ENCODE data around the gene PPP2R3A. TPM values are rescaled to one million over a fixed set of nuclear protein-coding genes. Genes with fewer than 3 reads are reported as not detected.
"Not testable (repeated sequence)": the region's sequence is repeated elsewhere in the genome, so short reads cannot be mapped to it uniquely, and the experiment has no call there.

The PPP2R3A gene
- total RNA-seq, 5 donors from 2014 or later (not counting 1 experiment from before 2014, with no cell fraction given): 0.19 to 0.95 (median 0.30) TPM

DNA sequence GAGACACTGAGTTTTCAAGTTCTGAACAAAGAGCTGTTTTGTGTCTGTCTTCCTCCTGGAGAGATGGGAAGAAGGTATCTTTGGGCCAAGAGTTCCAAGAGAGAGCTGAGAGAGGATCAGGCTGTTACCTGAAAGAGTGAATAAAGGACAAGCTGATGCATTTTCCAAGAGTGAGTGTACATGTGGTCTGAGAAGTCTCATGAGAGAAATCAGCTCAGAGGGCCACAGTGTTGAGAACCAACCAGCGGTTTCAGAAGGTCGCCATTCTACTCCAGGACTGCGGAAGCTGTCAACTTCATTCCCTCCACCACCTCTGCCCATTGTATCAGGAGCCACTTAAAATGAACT lies 42.7 kb upstream of the PPP2R3A start:
- ChIA-PET POLR2A (no interaction called here), CTCF (interaction anchor here in 1 of 2 donors (0.6 kb wide), 1 partner anchor 18 kb away, joined by 3 read pairs; no protein-coding TSS in a partner anchor)
- ATAC-seq (replicated peaks in 1 of 4) (no peak), DNase-seq (no peak)
- no peaks in the 10 kb centered on the region for H3K4me1 ChIP-seq (ENCODE audit: control insufficient read depth in 1 of 2, extremely low read depth in 1 of 2, insufficient read depth in 2 of 2, low read length in 2 of 2)
- peaks cover 0 to 8% (median 0%) of the 10 kb centered on the region in 3 donors for H3K9me3 Mint-ChIP-seq
- no peak overlapping the region for H3K27ac ChIP-seq (ENCODE audit: low read length)
- H3K27me3 ChIP-seq (replicated peaks in 1 of 2; ENCODE audit: control insufficient read depth in 2 of 2, extremely low read depth in 1 of 2, insufficient read depth in 2 of 2, low read length in 1 of 2): peaks cover 0 to 2% of the 10 kb centered on the region in 2 experiments
- whole genome bisulfite sequencing (ENCODE audit: insufficient coverage): no CpG with 5 or more reads among the region's 3 CpGs
- H3K27me3 Mint-ChIP-seq: peaks cover 12% of the 10 kb centered on the region in 2 donors
- no peaks in the 10 kb centered on the region for H3K9me3 ChIP-seq
- no peak overlapping the region for H3K4me3 ChIP-seq (ENCODE audit: control insufficient read depth in 1 of 2, extremely low read depth in 1 of 2, low read length in 1 of 2)
- H3K4me1 Mint-ChIP-seq: no peaks in the 10 kb centered on the region
- no peak overlapping the region for H3K4me3 Mint-ChIP-seq
- no peaks in the 10 kb centered on the region for H3K36me3 ChIP-seq (ENCODE audit: control insufficient read depth in 2 of 2, extremely low read depth in 1 of 2, insufficient read depth in 1 of 2, low read length in 1 of 2)
- H3K36me3 Mint-ChIP-seq: no peaks in the 10 kb centered on the region
- H3K27ac Mint-ChIP-seq: no peak overlapping the region

DNA sequence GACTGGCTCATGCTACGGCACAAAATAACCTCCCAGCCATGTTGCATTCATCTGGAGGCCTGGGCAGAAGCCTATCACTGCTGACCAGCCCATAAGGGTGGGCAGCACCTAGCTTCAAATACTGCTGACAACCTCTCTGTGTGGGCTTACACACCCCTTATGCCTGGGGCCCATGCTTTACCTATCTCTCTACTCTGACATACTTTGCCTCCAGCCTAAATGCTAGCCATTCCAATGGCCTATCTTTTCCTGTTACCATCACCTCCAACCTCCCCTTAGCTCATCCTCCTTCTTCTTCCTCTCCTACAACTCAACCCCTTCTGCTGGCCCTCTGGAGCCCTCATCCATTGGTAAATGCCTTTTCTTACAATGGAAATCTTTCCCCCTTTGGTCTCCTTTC lies 41.0 kb upstream of the PPP2R3A start:
- Mint-ChIP-seq H3K36me3 (no peaks in the 10 kb centered on the region), H3K27ac (no peak overlapping the region), H3K9me3 (peaks cover 0 to 8% (median 0%) of the 10 kb centered on the region in 3 donors), H3K4me3 (no peak overlapping the region), H3K4me1 (no peaks in the 10 kb centered on the region), H3K27me3 (peaks cover under 1 to 12% of the 10 kb centered on the region in 2 donors)
- CTCF ChIA-PET: no interaction called here
- DNase-seq: no peak
- H3K27me3 ChIP-seq (replicated peaks in 1 of 2; ENCODE audit: control insufficient read depth in 2 of 2, extremely low read depth in 1 of 2, insufficient read depth in 2 of 2, low read length in 1 of 2): peaks cover 0 to 2% of the 10 kb centered on the region in 2 experiments
- H3K27ac ChIP-seq (ENCODE audit: low read length): no peak overlapping the region
- no peak overlapping the region for H3K4me3 ChIP-seq (ENCODE audit: control insufficient read depth in 1 of 2, extremely low read depth in 1 of 2, low read length in 1 of 2)
- no peak for ATAC-seq (replicated peaks in 1 of 4)
- H3K9me3 ChIP-seq: no peaks in the 10 kb centered on the region
- H3K4me1 ChIP-seq (ENCODE audit: control insufficient read depth in 1 of 2, extremely low read depth in 1 of 2, insufficient read depth in 2 of 2, low read length in 2 of 2): no peaks in the 10 kb centered on the region
- H3K36me3 ChIP-seq (ENCODE audit: control insufficient read depth in 2 of 2, extremely low read depth in 1 of 2, insufficient read depth in 1 of 2, low read length in 1 of 2): no peaks in the 10 kb centered on the region
- POLR2A ChIA-PET: no interaction called here
- WGBS (ENCODE audit: insufficient coverage): 86% methylated on average over 1 of the region's 1 CpG

DNA sequence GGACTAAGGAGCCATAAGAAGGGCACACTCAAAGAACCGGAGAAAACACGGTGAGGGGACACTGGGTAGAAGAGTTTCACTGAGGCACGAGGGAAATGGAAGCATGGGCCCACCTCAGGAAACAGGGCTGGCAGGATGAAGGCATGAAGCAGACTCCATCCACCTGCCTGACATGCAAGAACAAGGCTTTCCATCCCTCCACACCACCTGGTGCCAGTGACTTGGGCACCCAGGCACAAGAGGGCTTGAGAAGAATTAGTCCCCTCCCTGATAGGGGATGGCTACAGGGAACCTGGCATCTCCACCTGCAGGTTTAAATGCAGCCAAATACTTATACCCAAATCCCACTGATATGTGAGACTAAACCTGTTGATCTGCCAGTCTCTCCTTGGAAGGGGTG lies 38.9 kb upstream of the PPP2R3A start:
- no peak for ATAC-seq (replicated peaks in 1 of 4)
- no peak overlapping the region for H3K27ac Mint-ChIP-seq
- ChIA-PET CTCF (interaction anchor here in 1 of 2 donors (0.6 kb wide), 1 partner anchor 1104 kb away, joined by 3 read pairs; no protein-coding TSS in a partner anchor), POLR2A (no interaction called here)
- H3K4me1 Mint-ChIP-seq: no peaks in the 10 kb centered on the region
- H3K27me3 Mint-ChIP-seq: peaks cover 0 to 12% of the 10 kb centered on the region in 2 donors
- H3K27me3 ChIP-seq (replicated peaks in 1 of 2; ENCODE audit: control insufficient read depth in 2 of 2, extremely low read depth in 1 of 2, insufficient read depth in 2 of 2, low read length in 1 of 2): peaks cover 0 to 2% of the 10 kb centered on the region in 2 experiments
- H3K4me3 ChIP-seq (ENCODE audit: control insufficient read depth in 1 of 2, extremely low read depth in 1 of 2, low read length in 1 of 2): no peak overlapping the region
- H3K9me3 ChIP-seq: no peaks in the 10 kb centered on the region
- no peaks in the 10 kb centered on the region for H3K36me3 Mint-ChIP-seq
- peaks cover 0 to 8% (median 0%) of the 10 kb centered on the region in 3 donors for H3K9me3 Mint-ChIP-seq
- no CpG with 5 or more reads among the region's 3 CpGs for WGBS (ENCODE audit: insufficient coverage)
- DNase-seq: no peak
- H3K36me3 ChIP-seq (ENCODE audit: control insufficient read depth in 2 of 2, extremely low read depth in 1 of 2, insufficient read depth in 1 of 2, low read length in 1 of 2): no peaks in the 10 kb centered on the region
- no peaks in the 10 kb centered on the region for H3K4me1 ChIP-seq (ENCODE audit: control insufficient read depth in 1 of 2, extremely low read depth in 1 of 2, insufficient read depth in 2 of 2, low read length in 2 of 2)
- H3K4me3 Mint-ChIP-seq: no peak overlapping the region
- H3K27ac ChIP-seq (ENCODE audit: low read length): no peak overlapping the region

DNA sequence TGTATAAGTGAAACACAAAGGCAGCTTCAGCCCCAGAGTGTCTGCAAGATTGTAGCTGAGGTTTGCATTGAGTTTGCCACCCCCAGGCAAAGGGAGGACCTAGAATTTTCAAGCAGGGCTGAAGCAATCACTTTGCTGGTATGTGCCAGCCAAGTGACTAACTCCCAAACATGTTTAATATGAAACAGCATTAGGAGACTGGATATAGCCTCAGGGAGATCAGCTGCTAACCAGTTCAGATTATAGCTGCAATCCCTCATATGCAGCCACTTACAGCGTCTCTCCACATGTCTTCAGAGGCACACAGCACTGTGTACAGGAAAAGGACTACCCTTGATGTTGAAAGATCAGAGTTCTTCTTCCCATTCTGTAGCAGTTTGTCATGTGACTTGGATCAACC lies 38.4 kb upstream of the PPP2R3A start:
- Histone ChIP-seq H3K4me1 (ENCODE audit: control insufficient read depth in 1 of 2, extremely low read depth in 1 of 2, insufficient read depth in 2 of 2, low read length in 2 of 2) (no peaks in the 10 kb centered on the region), H3K36me3 (ENCODE audit: control insufficient read depth in 2 of 2, extremely low read depth in 1 of 2, insufficient read depth in 1 of 2, low read length in 1 of 2) (no peaks in the 10 kb centered on the region), H3K4me3 (ENCODE audit: control insufficient read depth in 1 of 2, extremely low read depth in 1 of 2, low read length in 1 of 2) (no peak overlapping the region), H3K9me3 (no peaks in the 10 kb centered on the region), H3K27me3 (replicated peaks in 1 of 2; ENCODE audit: control insufficient read depth in 2 of 2, extremely low read depth in 1 of 2, insufficient read depth in 2 of 2, low read length in 1 of 2) (peaks cover 0 to 2% of the 10 kb centered on the region in 2 experiments), H3K27ac (ENCODE audit: low read length) (no peak overlapping the region)
- POLR2A ChIA-PET: no interaction called here
- Mint-ChIP-seq H3K4me1 (no peaks in the 10 kb centered on the region), H3K9me3 (peaks cover 0 to 8% (median 0%) of the 10 kb centered on the region in 3 donors), H3K27me3 (peaks cover 0 to 12% of the 10 kb centered on the region in 2 donors), H3K36me3 (no peaks in the 10 kb centered on the region), H3K4me3 (no peak overlapping the region), H3K27ac (no peak overlapping the region)
- ATAC-seq (replicated peaks in 1 of 4) (no peak), DNase-seq (no peak)
- 57% methylated on average over 1 of the region's 1 CpG for WGBS (ENCODE audit: insufficient coverage)
- CTCF ChIA-PET: interaction anchor here in 1 of 2 donors (0.6 kb wide), 1 partner anchor 1104 kb away, joined by 3 read pairs; no protein-coding TSS in a partner anchor

DNA sequence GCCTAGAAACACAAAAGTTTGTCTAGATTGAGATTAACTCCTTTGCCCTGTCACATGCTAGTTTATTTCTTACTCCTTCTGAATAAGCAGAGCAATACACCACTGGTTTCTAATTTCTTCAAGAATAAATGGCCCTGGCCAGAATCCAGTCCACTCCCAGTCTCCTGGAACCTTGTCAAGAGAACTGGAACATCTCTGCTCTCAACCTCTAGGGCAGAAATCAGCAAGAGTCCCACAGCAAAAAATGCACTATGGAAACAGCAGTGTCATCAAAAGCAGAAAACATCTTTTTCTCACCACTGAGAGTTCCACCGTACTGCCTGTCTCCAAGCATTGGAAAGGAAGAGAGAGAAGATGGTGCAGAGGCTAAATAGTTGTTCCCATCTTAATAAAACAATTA lies 35.9 kb upstream of the PPP2R3A start:
- no peaks in the 10 kb centered on the region for H3K36me3 Mint-ChIP-seq

DNA sequence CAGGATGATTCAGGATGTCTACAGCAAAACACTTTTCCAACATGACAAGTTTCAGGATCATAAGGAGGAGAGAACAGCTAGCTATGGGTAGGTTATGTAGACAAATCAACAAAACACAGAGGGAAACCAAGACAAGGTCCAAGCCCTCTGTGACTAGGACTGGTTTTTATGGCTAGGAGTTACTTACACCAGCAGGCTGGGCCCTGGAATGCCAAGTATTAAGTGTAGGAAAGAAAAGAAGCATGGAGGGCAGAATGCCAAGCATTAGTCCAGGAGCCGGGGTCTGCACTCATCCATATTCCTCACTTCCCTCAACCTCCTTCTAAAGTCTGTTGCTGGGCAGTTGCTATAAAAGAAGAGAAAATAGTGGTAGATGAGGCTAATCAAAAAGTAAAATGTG lies 35.3 kb upstream of the PPP2R3A start:
- no peak overlapping the region for H3K27ac Mint-ChIP-seq

More for the DNA sequence above, 35.9 kb upstream of the PPP2R3A start:
- no peaks in the 10 kb centered on the region for H3K9me3 ChIP-seq
- H3K36me3 ChIP-seq (ENCODE audit: control insufficient read depth in 2 of 2, extremely low read depth in 1 of 2, insufficient read depth in 1 of 2, low read length in 1 of 2): no peaks in the 10 kb centered on the region
- H3K27ac Mint-ChIP-seq: no peak overlapping the region
- peaks cover 0 to 7% of the 10 kb centered on the region in 2 donors for H3K27me3 Mint-ChIP-seq
- ChIA-PET POLR2A (no interaction called here), CTCF (no interaction called here)
- ATAC-seq (replicated peaks in 1 of 4) (no peak), DNase-seq (no peak)
- H3K4me1 Mint-ChIP-seq: no peaks in the 10 kb centered on the region
- H3K27ac ChIP-seq (ENCODE audit: low read length): no peak overlapping the region
- H3K4me1 ChIP-seq (ENCODE audit: control insufficient read depth in 1 of 2, extremely low read depth in 1 of 2, insufficient read depth in 2 of 2, low read length in 2 of 2): no peaks in the 10 kb centered on the region
- WGBS (ENCODE audit: insufficient coverage): no CpG with 5 or more reads among the region's 1 CpG
- H3K27me3 ChIP-seq (replicated peaks in 1 of 2; ENCODE audit: control insufficient read depth in 2 of 2, extremely low read depth in 1 of 2, insufficient read depth in 2 of 2, low read length in 1 of 2): peaks cover 0 to 2% of the 10 kb centered on the region in 2 experiments
- no peak overlapping the region for H3K4me3 Mint-ChIP-seq
- peaks cover 0 to 5% (median 0%) of the 10 kb centered on the region in 3 donors for H3K9me3 Mint-ChIP-seq
- H3K4me3 ChIP-seq (ENCODE audit: control insufficient read depth in 1 of 2, extremely low read depth in 1 of 2, low read length in 1 of 2): no peak overlapping the region

DNA sequence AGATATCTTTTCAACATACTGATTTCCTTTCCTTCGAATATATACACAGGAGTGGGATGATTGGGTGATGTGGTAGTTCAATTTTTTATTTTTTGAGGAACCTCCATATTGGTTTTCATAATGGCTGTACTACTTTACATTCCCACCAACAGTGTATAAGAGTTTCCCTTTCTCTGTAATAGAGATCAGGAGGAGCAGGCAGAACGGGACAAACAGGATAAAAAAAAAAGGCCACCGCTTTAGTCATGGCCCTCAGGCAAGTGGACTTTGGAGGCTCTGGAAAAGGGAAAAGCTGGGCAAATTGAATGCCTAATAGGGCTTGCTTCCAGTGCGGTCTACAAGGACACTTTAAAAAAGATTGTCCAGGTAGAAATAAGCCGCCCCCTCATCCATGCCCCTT lies 30.4 kb upstream of the PPP2R3A start:
- H3K9me3 ChIP-seq; H3K27me3 Mint-ChIP-seq; H3K36me3 ChIP-seq (ENCODE audit: control insufficient read depth in 2 of 2, extremely low read depth in 1 of 2, insufficient read depth in 1 of 2, low read length in 1 of 2); H3K4me3 Mint-ChIP-seq; H3K36me3 Mint-ChIP-seq; H3K4me3 ChIP-seq (ENCODE audit: control insufficient read depth in 1 of 2, extremely low read depth in 1 of 2, low read length in 1 of 2); H3K4me1 ChIP-seq (ENCODE audit: control insufficient read depth in 1 of 2, extremely low read depth in 1 of 2, insufficient read depth in 2 of 2, low read length in 2 of 2); POLR2A ChIA-PET; H3K27ac Mint-ChIP-seq; CTCF ChIA-PET; DNase-seq; H3K27ac ChIP-seq (ENCODE audit: low read length); ATAC-seq (replicated peaks in 1 of 4); H3K4me1 Mint-ChIP-seq; H3K27me3 ChIP-seq (replicated peaks in 1 of 2; ENCODE audit: control insufficient read depth in 2 of 2, extremely low read depth in 1 of 2, insufficient read depth in 2 of 2, low read length in 1 of 2): not testable (repeated sequence)
- H3K9me3 Mint-ChIP-seq: peaks cover 0 to 14% (median 12%) of the 10 kb centered on the region in 3 donors
- WGBS (ENCODE audit: insufficient coverage): no CpG with 5 or more reads among the region's 5 CpGs

More for the DNA sequence above, 35.3 kb upstream of the PPP2R3A start:
- DNase-seq: no peak
- H3K27me3 Mint-ChIP-seq: peaks cover 0 to under 1% of the 10 kb centered on the region in 2 donors
- Histone ChIP-seq H3K36me3 (ENCODE audit: control insufficient read depth in 2 of 2, extremely low read depth in 1 of 2, insufficient read depth in 1 of 2, low read length in 1 of 2) (no peaks in the 10 kb centered on the region), H3K4me1 (ENCODE audit: control insufficient read depth in 1 of 2, extremely low read depth in 1 of 2, insufficient read depth in 2 of 2, low read length in 2 of 2) (no peaks in the 10 kb centered on the region), H3K27me3 (replicated peaks in 1 of 2; ENCODE audit: control insufficient read depth in 2 of 2, extremely low read depth in 1 of 2, insufficient read depth in 2 of 2, low read length in 1 of 2) (peaks cover 0 to 2% of the 10 kb centered on the region in 2 experiments), H3K4me3 (ENCODE audit: control insufficient read depth in 1 of 2, extremely low read depth in 1 of 2, low read length in 1 of 2) (no peak overlapping the region), H3K9me3 (no peaks in the 10 kb centered on the region), H3K27ac (ENCODE audit: low read length) (no peak overlapping the region)
- ChIA-PET CTCF (no interaction called here), POLR2A (no interaction called here)
- no peak for ATAC-seq (replicated peaks in 1 of 4)
- H3K4me3 Mint-ChIP-seq: no peak overlapping the region
- no CpG with 5 or more reads among the region's 1 CpG for WGBS (ENCODE audit: insufficient coverage)
- H3K4me1 Mint-ChIP-seq: no peaks in the 10 kb centered on the region
- H3K9me3 Mint-ChIP-seq: no peaks in the 10 kb centered on the region
- H3K36me3 Mint-ChIP-seq: no peaks in the 10 kb centered on the region

All from T-cell (primary cell).